ENCODE results near the gene HINT3.

DNA sequence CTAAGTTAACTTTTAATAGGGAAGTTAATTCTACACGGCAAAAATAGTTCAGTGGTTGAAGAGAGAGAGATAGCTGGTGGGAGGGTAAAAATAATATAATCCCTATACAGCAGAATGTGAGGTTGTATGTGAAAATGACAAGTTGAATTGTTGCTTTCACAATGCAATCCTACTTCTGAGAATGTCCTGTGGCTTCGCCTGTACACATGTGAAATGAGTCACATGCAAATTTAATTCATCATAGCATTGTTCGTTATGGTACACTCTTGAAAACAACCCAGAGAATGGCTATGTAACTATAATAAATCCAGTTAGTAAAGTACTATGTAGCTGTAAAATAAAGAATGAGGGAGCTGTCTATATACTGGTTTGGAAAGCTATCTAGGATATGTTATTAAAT lies 46.0 kb upstream of the HINT3 start:
- TF ChIP-seq, protein P1, sequence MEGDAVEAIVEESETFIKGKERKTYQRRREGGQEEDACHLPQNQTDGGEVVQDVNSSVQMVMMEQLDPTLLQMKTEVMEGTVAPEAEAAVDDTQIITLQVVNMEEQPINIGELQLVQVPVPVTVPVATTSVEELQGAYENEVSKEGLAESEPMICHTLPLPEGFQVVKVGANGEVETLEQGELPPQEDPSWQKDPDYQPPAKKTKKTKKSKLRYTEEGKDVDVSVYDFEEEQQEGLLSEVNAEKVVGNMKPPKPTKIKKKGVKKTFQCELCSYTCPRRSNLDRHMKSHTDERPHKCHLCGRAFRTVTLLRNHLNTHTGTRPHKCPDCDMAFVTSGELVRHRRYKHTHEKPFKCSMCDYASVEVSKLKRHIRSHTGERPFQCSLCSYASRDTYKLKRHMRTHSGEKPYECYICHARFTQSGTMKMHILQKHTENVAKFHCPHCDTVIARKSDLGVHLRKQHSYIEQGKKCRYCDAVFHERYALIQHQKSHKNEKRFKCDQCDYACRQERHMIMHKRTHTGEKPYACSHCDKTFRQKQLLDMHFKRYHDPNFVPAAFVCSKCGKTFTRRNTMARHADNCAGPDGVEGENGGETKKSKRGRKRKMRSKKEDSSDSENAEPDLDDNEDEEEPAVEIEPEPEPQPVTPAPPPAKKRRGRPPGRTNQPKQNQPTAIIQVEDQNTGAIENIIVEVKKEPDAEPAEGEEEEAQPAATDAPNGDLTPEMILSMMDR (optimal IDR thresholded peaks at IDR 0.05 in 1 of 3, IDR thresholded peaks at IDR 0.05 in 1 of 3, conservative IDR thresholded peaks at IDR 0.05 in 1 of 3; ENCODE audit: extremely low read depth in 1 of 3, insufficient read depth in 2 of 3, low read length in 3 of 3) = no peak
- TF ChIP-seq EZH2 (IDR thresholded peaks at IDR 0.05; ENCODE audit: low read length) = no peak

All from keratinocyte (primary cell).